HEK293 (cell line): ENCODE measurements around the gene PEPD.
A peak's percentile ranks its signal among the peaks of the same experiment; 100 is the strongest.

Source experiments
- CTCF ChIA-PET: fragments of 350-600 bp; formaldehyde crosslinking; extraction: SDS; loops from one replicate; lab custom pipeline; 2021; ENCODE audit warnings: antibody characterized with exemption; lab: Yijun Ruan, JAX
- POLR2A ChIA-PET: fragments of 300-600 bp; formaldehyde crosslinking; extraction: SDS; loops from one replicate; lab custom pipeline; 2020; ENCODE audit warnings: antibody characterized with exemption, inconsistent platforms; lab: Yijun Ruan, JAX
- H3K27ac ChIP-seq: fragments of 200-500 bp; sonication (Bioruptor generic); 2 replicates; pipeline ENCODE4 v1.5.1; 2014; ENCODE audit warnings: low read depth, low read length, control low read depth, inconsistent platforms; ENCODE audit errors: extremely low read depth
- H3K36me3 ChIP-seq, 2 experiments: fragments of 200-500 bp in 1 of 2; sonication (Bioruptor generic) in 1 of 2; 1 replicate in 1 of 2; 2 replicates in 1 of 2; pipeline ENCODE4 v1.5.1; 2014 to 2017; ENCODE audit warnings: inconsistent platforms in 2 of 2, low read length in 2 of 2; ENCODE audit not compliant: control insufficient read depth in 2 of 2, insufficient read depth in 1 of 2
- H3K4me1 ChIP-seq: fragments of 200-500 bp; sonication (Bioruptor generic); 2 replicates; pipeline ENCODE4 v1.5.1; 2014; ENCODE audit warnings: mild to moderate bottlenecking, low read length, inconsistent platforms; ENCODE audit not compliant: control insufficient read depth, insufficient read depth
- H3K4me3 ChIP-seq: 2 replicates; pipeline ENCODE4 v1.5.1; 2011; ENCODE audit warnings: low read depth, mild to moderate bottlenecking, control low read depth, low read length, moderate library complexity
- H3K9me3 ChIP-seq: fragments of 200-500 bp; sonication (Bioruptor generic); 2 replicates; pipeline ENCODE4 v1.5.1; 2014; ENCODE audit warnings: low read depth, low read length, inconsistent platforms; ENCODE audit not compliant: control insufficient read depth, insufficient read depth
- EGR2 ChIP-seq: fragments of 450-650 bp; formaldehyde crosslinking; IDR thresholded peaks from 2 replicates; pipeline ENCODE4 v1.5.1; 2016; ENCODE audit warnings: low read depth, missing biosample characterization, missing genetic modification characterization
- KLF10 ChIP-seq: fragments of 450-650 bp; IDR thresholded peaks from 2 replicates; pipeline ENCODE4 v1.5.1; 2018; ENCODE audit warnings: missing biosample characterization, mild to moderate bottlenecking, missing genetic modification characterization
- KLF9 ChIP-seq: fragments of 450-650 bp; formaldehyde crosslinking; IDR thresholded peaks from 2 replicates; pipeline ENCODE4 v1.5.1; 2016; ENCODE audit warnings: missing biosample characterization, missing genetic modification characterization, low read depth
- OVOL3 ChIP-seq: fragments of 450-650 bp; formaldehyde crosslinking; IDR thresholded peaks from 2 replicates; pipeline ENCODE4 v1.5.1; 2016; ENCODE audit warnings: missing biosample characterization, missing genetic modification characterization
- ZFHX2 ChIP-seq: fragments of 450-650 bp; formaldehyde crosslinking; conservative IDR thresholded peaks from 2 replicates; pipeline ENCODE4 v1.5.1; 2016; ENCODE audit warnings: missing biosample characterization, missing genetic modification characterization
- ZNF133 ChIP-seq: fragments of 450-650 bp; formaldehyde crosslinking; IDR thresholded peaks from 2 replicates; pipeline ENCODE4 v1.5.1; 2016; ENCODE audit warnings: missing biosample characterization, missing genetic modification characterization
- ZNF140 ChIP-seq: fragments of 450-650 bp; formaldehyde crosslinking; IDR thresholded peaks from 2 replicates; pipeline ENCODE4 v1.5.1; 2016; ENCODE audit warnings: missing biosample characterization, missing genetic modification characterization
- ZNF157 ChIP-seq: fragments of 450-650 bp; formaldehyde crosslinking; IDR thresholded peaks from 2 replicates; pipeline ENCODE4 v1.5.1; 2016; ENCODE audit warnings: missing biosample characterization, missing genetic modification characterization
- ZNF174 ChIP-seq: fragments of 450-650 bp; formaldehyde crosslinking; IDR thresholded peaks from 2 replicates; pipeline ENCODE4 v1.5.0; 2017; ENCODE audit warnings: missing biosample characterization, mild to moderate bottlenecking, missing genetic modification characterization
- ZNF19 ChIP-seq: fragments of 450-650 bp; formaldehyde crosslinking; IDR thresholded peaks from 2 replicates; pipeline ENCODE4; 2016; ENCODE audit warnings: missing biosample characterization, missing genetic modification characterization, low read depth
- ZNF23 ChIP-seq: fragments of 450-650 bp; formaldehyde crosslinking; IDR thresholded peaks from 2 replicates; pipeline ENCODE4 v1.5.1; 2016; ENCODE audit warnings: missing biosample characterization, missing genetic modification characterization, borderline replicate concordance
- ZNF324 ChIP-seq: fragments of 450-650 bp; formaldehyde crosslinking; IDR thresholded peaks from 2 replicates; pipeline ENCODE4 v1.5.1; 2016; ENCODE audit warnings: missing biosample characterization, missing genetic modification characterization
- ZNF621 ChIP-seq: fragments of 450-650 bp; formaldehyde crosslinking; IDR thresholded peaks from 2 replicates; pipeline ENCODE4 v1.5.1; 2017; ENCODE audit warnings: missing biosample characterization, missing genetic modification characterization
- ZNF785 ChIP-seq: fragments of 450-650 bp; formaldehyde crosslinking; IDR thresholded peaks from 2 replicates; pipeline ENCODE4 v1.5.1; 2016; ENCODE audit warnings: missing biosample characterization, missing genetic modification characterization
- TF ChIP-seq, protein P1 (sequence below): fragments of 450-650 bp; formaldehyde crosslinking; IDR thresholded peaks from 2 replicates; pipeline ENCODE4 v1.5.1; 2016; ENCODE audit warnings: missing biosample characterization, missing genetic modification characterization
- TF ChIP-seq, protein P2 (sequence below): fragments of 450-650 bp; formaldehyde crosslinking; IDR thresholded peaks from 2 replicates; pipeline ENCODE4 v1.5.1; 2016; ENCODE audit warnings: missing biosample characterization, missing genetic modification characterization, low read depth
- TF ChIP-seq, protein P3 (sequence below): fragments of 450-650 bp; formaldehyde crosslinking; IDR thresholded peaks from 2 replicates; pipeline ENCODE4 v1.5.1; 2017; ENCODE audit warnings: missing biosample characterization, missing genetic modification characterization
- TF ChIP-seq, protein P4 (sequence below): fragments of 450-650 bp; formaldehyde crosslinking; IDR thresholded peaks from 2 replicates; pipeline ENCODE4 v1.5.1; 2017; ENCODE audit warnings: missing biosample characterization, missing genetic modification characterization
- TF ChIP-seq, protein P5 (sequence below): fragments of 450-650 bp; formaldehyde crosslinking; IDR thresholded peaks from 2 replicates; pipeline ENCODE4 v1.5.1; 2016; ENCODE audit warnings: missing biosample characterization, missing genetic modification characterization

Gene PEPD

DNA sequence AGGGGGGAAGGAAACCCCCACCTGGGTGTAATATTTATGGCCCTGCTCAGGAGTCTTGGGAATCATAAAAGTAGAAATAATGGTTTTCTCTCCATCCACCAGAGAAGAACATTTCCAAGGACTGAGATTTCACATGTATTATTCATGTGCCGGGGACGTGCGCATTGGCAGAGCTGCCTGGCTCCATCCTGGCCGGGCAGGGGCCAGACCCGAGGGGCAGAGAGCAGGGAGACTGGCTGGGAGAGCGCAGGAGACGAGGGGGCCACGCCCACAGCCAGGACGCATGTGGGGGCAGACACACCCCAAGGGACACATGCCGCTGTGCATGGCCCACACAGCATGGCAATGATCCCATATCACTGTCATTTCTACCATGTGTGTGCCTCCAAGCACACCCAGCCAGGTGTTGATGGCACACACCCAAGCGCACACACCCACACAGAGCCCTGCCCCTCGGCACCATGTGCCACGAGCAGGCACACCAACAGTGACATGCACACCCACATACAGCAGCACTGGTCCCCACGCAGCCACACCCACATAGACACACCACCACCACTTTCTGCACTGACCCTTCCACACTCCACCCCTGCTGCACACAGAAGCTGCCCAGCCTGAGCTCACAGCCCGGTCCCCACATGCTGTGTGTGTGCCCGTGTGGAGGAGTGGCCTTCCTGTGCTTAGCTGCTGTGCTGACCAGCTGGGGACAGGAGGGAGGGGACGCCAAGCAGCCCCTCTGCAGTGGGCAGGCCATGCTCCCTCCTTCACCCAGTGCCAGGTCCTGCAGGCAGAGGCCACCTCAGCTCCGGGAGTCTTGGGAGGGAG is 108.8 kb downstream of the PEPD start (continued):
- TF ChIP-seq ZNF324 (tag by site-specific recombination) (no peak), OVOL3 (no peak), ZNF785 (tag by site-specific recombination) (no peak), ZNF621 (tag by site-specific recombination) (peak; percentile 84), ZFHX2 (tag by site-specific recombination) (peak; percentile 100), ZNF140 (tag by site-specific recombination) (no peak), KLF10 (no peak), ZNF157 (tag by site-specific recombination) (no peak), ZNF133 (no peak), KLF9 (tag by site-specific recombination) (peak; percentile 84)
- TF ChIP-seq, protein P1, sequence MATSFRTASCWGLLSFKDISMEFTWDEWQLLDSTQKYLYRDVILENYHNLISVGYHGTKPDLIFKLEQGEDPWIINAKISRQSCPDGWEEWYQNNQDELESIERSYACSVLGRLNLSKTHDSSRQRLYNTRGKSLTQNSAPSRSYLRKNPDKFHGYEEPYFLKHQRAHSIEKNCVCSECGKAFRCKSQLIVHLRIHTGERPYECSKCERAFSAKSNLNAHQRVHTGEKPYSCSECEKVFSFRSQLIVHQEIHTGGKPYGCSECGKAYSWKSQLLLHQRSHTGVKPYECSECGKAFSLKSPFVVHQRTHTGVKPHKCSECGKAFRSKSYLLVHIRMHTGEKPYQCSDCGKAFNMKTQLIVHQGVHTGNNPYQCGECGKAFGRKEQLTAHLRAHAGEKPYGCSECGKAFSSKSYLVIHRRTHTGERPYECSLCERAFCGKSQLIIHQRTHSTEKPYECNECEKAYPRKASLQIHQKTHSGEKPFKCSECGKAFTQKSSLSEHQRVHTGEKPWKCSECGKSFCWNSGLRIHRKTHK: no peak
- TF ChIP-seq, protein P2, sequence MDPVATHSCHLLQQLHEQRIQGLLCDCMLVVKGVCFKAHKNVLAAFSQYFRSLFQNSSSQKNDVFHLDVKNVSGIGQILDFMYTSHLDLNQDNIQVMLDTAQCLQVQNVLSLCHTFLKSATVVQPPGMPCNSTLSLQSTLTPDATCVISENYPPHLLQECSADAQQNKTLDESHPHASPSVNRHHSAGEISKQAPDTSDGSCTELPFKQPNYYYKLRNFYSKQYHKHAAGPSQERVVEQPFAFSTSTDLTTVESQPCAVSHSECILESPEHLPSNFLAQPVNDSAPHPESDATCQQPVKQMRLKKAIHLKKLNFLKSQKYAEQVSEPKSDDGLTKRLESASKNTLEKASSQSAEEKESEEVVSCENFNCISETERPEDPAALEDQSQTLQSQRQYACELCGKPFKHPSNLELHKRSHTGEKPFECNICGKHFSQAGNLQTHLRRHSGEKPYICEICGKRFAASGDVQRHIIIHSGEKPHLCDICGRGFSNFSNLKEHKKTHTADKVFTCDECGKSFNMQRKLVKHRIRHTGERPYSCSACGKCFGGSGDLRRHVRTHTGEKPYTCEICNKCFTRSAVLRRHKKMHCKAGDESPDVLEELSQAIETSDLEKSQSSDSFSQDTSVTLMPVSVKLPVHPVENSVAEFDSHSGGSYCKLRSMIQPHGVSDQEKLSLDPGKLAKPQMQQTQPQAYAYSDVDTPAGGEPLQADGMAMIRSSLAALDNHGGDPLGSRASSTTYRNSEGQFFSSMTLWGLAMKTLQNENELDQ: no peak
- TF ChIP-seq, protein P3, sequence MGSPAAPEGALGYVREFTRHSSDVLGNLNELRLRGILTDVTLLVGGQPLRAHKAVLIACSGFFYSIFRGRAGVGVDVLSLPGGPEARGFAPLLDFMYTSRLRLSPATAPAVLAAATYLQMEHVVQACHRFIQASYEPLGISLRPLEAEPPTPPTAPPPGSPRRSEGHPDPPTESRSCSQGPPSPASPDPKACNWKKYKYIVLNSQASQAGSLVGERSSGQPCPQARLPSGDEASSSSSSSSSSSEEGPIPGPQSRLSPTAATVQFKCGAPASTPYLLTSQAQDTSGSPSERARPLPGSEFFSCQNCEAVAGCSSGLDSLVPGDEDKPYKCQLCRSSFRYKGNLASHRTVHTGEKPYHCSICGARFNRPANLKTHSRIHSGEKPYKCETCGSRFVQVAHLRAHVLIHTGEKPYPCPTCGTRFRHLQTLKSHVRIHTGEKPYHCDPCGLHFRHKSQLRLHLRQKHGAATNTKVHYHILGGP: no peak
- TF ChIP-seq, protein P4, sequence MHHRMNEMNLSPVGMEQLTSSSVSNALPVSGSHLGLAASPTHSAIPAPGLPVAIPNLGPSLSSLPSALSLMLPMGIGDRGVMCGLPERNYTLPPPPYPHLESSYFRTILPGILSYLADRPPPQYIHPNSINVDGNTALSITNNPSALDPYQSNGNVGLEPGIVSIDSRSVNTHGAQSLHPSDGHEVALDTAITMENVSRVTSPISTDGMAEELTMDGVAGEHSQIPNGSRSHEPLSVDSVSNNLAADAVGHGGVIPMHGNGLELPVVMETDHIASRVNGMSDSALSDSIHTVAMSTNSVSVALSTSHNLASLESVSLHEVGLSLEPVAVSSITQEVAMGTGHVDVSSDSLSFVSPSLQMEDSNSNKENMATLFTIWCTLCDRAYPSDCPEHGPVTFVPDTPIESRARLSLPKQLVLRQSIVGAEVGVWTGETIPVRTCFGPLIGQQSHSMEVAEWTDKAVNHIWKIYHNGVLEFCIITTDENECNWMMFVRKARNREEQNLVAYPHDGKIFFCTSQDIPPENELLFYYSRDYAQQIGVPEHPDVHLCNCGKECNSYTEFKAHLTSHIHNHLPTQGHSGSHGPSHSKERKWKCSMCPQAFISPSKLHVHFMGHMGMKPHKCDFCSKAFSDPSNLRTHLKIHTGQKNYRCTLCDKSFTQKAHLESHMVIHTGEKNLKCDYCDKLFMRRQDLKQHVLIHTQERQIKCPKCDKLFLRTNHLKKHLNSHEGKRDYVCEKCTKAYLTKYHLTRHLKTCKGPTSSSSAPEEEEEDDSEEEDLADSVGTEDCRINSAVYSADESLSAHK (tag by site-specific recombination): no peak

DNA sequence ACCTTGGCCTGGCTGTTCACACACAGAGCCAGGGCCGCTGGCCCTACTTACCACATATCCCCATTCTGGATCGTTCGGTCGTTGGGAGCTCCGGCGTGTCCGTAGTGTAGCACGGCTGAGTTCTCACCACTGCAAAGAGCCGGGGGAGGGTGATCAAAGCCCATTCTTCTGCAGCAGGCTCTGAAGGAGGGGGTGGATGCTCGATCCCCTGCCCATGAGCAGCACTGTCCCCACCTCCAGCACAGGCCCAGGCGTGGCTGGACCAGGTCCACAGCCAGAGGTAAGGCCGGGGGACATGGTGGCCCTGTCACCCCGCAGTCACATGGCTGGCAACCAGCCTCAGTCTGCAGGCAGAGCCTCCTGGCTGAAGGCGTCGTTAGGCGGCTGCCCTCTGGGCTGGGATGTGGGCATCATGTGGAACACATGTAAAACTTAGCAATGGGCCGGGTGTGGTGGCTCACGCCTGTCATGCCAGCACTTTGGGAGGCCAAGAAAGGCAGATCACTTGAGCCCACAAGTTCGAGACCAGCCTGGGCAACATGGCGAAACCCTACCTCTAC is 109.9 kb downstream of the PEPD start:
- Histone ChIP-seq H3K4me3 (no peak overlapping the region), H3K4me1 (peaks cover 5% of the 10 kb centered on the region), H3K27ac (no peak overlapping the region), H3K9me3 (no peaks in the 10 kb centered on the region), H3K36me3 (no peaks in the 10 kb centered on the region)
- ChIA-PET CTCF (interaction anchor here (0.6 to 16.3 kb wide), 5 partner anchors 120 to 360 kb away, joined by 3 to 272 read pairs (median 4); no protein-coding TSS in a partner anchor), POLR2A (no interaction called here)
- TF ChIP-seq ZNF19 (tag by site-specific recombination) (no peak), ZNF174 (no peak), EGR2 (tag by site-specific recombination) (0 out of 2 replicates have a peak, but pooled peaks have one; percentile 13), ZNF621 (tag by site-specific recombination) (no peak), ZNF23 (tag by site-specific recombination) (no peak)
- TF ChIP-seq, protein P5, sequence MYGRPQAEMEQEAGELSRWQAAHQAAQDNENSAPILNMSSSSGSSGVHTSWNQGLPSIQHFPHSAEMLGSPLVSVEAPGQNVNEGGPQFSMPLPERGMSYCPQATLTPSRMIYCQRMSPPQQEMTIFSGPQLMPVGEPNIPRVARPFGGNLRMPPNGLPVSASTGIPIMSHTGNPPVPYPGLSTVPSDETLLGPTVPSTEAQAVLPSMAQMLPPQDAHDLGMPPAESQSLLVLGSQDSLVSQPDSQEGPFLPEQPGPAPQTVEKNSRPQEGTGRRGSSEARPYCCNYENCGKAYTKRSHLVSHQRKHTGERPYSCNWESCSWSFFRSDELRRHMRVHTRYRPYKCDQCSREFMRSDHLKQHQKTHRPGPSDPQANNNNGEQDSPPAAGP (tag by site-specific recombination): no peak
